Activated CD8-positive, alpha-beta T cell treated with anti-CD3 and anti-CD28 coated beads for 36 hours (primary cell): ENCODE results near the gene TMEM184B. TPM values are rescaled to one million over a fixed set of nuclear protein-coding genes. Genes with fewer than 3 reads are reported as not detected.

ENCODE experiments used
- ATAC-seq: fragments of 200-7000 bp; cut with Tn5 transposase; one replicate; pipeline ENCODE4 v1.10.0; 2021; ENCODE audit warnings: mild to moderate bottlenecking, moderate library complexity
- CTCF ChIA-PET: fragments of 350-600 bp; sonication (Branson Sonifier 250); formaldehyde crosslinking; loops from one replicate; lab custom pipeline; 2021; ENCODE audit warnings: antibody characterized with exemption; lab: Charles Lee
- POLR2A ChIA-PET: fragments of 350-600 bp; sonication (Branson Sonifier 250); formaldehyde crosslinking; loops from one replicate; lab custom pipeline; 2021; ENCODE audit warnings: antibody characterized with exemption; lab: Charles Lee
- DNase-seq: peaks from one replicate; pipeline ENCODE4 v3.0.0-alpha.2; 2020
- H3K27ac Mint-ChIP-seq: one replicate; pipeline ENCODE4 v1.8.0; 2021; ENCODE audit warnings: mild to moderate bottlenecking, mixed read lengths
- H3K27me3 Mint-ChIP-seq: one replicate; pipeline ENCODE4 v1.8.0; 2021; ENCODE audit warnings: mixed read lengths
- H3K36me3 Mint-ChIP-seq: one replicate; pipeline ENCODE4 v1.8.0; 2021; ENCODE audit warnings: low read depth, mixed read lengths
- H3K4me1 Mint-ChIP-seq: one replicate; pipeline ENCODE4 v1.8.0; 2021; ENCODE audit warnings: low read depth, mixed read lengths
- H3K4me3 Mint-ChIP-seq: one replicate; pipeline ENCODE4 v1.8.0; 2021; ENCODE audit warnings: mild to moderate bottlenecking, moderate library complexity, mixed read lengths
- H3K9me3 Mint-ChIP-seq: one replicate; pipeline ENCODE4 v1.8.0; 2021; ENCODE audit warnings: mixed read lengths
- intact Hi-C: fragments of 100-400 bp; cut with micrococcal nuclease; formaldehyde crosslinking; loops from one replicate; pipeline ENCODE4 v1.10.0; 2022
- total RNA-seq, 2 experiments: library from RNA; stranded (reverse); gene quantifications; one replicate each; pipeline ENCODE4 v1.2.3, GENCODE V29; 2021
- TF ChIP-seq, protein P1 (sequence below): fragments of 200-600 bp; IDR thresholded peaks from one replicate; pipeline ENCODE4 v1.8.0; 2022; ENCODE audit warnings: antibody characterized with exemption, mild to moderate bottlenecking

TMEM184B gene
- total RNA-seq, 2 experiments from 2014 or later: 15.7 to 16.8 TPM

DNA sequence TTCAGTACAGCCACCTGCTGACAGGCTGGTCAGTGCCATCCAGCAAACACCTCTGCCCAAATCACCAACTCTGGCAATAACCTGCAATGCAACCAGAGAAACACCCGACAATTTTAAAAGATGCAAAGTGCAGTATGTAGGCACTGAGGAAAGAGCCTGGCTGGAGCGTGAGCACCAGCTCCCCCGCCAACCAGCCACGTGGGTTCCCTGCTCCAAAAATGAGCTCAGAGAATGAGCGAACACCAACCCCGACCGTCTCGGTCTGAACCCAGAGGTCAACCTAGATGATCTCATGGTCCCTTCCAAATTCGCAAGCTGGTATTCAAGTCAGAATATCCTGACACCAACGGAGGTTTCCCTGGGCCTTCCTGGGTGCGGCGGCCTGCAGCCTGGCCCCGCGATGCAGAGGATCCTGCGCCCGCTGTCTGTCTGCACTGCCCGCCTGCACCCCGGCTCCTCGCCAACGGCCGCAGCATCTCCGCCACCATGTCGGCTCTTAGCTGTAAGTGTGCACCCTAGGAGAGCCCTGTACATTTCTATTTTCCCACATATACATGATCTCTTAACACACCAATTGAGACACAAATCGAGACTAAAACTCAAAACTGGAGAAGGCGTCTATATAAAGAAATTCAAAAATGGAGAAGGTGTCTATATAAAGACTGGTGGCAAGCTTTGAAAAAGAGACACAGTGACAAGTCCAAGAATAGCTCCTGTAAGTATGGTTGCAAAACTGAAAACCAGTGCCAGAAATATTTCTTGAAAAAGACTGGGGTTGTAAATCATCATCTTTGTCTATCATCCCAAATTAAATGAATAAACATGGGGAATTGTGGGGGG is 22.8 kb downstream of the TMEM184B start:
- no peaks in the 10 kb centered on the region for H3K27me3 Mint-ChIP-seq
- ChIA-PET POLR2A (interaction anchor here (0.9 kb wide), 1 partner anchor 49 kb away, joined by 3 read pairs; the partner anchor contains the start of gene MAFF), CTCF (interaction anchor here (0.9 to 1.7 kb wide), 3 partner anchors 16 to 198 kb away, joined by 3 to 9 read pairs (median 7); no protein-coding TSS in a partner anchor)
- ATAC-seq: no peak
- intact Hi-C loops: no loop called here
- TF ChIP-seq, protein P1, sequence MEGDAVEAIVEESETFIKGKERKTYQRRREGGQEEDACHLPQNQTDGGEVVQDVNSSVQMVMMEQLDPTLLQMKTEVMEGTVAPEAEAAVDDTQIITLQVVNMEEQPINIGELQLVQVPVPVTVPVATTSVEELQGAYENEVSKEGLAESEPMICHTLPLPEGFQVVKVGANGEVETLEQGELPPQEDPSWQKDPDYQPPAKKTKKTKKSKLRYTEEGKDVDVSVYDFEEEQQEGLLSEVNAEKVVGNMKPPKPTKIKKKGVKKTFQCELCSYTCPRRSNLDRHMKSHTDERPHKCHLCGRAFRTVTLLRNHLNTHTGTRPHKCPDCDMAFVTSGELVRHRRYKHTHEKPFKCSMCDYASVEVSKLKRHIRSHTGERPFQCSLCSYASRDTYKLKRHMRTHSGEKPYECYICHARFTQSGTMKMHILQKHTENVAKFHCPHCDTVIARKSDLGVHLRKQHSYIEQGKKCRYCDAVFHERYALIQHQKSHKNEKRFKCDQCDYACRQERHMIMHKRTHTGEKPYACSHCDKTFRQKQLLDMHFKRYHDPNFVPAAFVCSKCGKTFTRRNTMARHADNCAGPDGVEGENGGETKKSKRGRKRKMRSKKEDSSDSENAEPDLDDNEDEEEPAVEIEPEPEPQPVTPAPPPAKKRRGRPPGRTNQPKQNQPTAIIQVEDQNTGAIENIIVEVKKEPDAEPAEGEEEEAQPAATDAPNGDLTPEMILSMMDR: no peak
- H3K4me3 Mint-ChIP-seq: no peak overlapping the region
- no peaks in the 10 kb centered on the region for H3K4me1 Mint-ChIP-seq
- DNase-seq: no peak
- no peak overlapping the region for H3K27ac Mint-ChIP-seq
- peaks cover 2% of the 10 kb centered on the region for H3K36me3 Mint-ChIP-seq
- H3K9me3 Mint-ChIP-seq: no peaks in the 10 kb centered on the region

DNA sequence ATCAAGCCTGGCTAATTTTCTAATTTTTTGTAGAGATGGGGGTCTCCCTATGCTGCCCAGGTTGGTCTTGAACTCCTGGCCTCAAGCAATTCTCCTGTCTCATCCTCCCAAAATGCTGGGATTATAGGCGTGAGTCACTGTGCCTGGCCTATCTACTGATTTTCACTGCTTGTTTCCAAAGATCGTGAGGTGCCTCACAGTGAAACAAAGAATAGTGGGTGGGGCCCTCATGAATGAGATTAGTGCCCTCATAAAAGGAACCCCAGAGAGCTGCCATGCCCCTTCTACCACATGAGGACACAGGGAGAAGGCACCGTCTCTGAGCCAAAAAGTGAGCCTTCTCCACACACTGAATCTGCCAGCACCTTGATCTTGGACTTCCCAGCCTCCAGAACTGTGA is 23.5 kb downstream of the TMEM184B start:
- no peak for ATAC-seq
- ChIA-PET CTCF (interaction anchor here (1.5 to 1.7 kb wide), 2 partner anchors 19 to 197 kb away, joined by 7 to 9 read pairs; no protein-coding TSS in a partner anchor), POLR2A (no interaction called here)
- Mint-ChIP-seq H3K27me3 (no peaks in the 10 kb centered on the region), H3K4me3 (no peak overlapping the region), H3K4me1 (no peaks in the 10 kb centered on the region), H3K36me3 (peaks cover 2% of the 10 kb centered on the region), H3K9me3 (no peaks in the 10 kb centered on the region), H3K27ac (no peak overlapping the region)
- no peak for DNase-seq
- TF ChIP-seq, protein P1: no peak
- intact Hi-C loops: no loop called here

DNA sequence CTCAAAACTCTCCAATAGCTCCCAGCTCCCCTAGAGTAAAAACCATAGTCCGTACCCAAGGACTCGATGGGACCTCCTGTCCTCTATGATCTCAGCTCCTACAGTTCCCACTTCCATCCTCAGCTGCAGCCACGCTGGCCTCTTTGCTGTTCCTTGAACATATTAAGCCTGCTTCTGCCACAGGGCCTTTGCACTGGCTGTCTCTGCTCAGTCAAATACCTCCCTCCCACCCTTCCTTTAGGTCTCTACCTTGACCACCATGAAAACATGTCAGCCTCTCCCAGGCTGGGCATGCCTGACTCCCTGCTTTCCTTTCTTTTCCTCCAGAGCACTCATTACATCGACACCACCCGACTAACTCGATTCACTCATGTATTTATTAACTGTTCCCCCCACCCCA is 24.5 kb downstream of the TMEM184B start:
- DNase-seq (no peak), ATAC-seq (no peak)
- Mint-ChIP-seq H3K4me1 (no peaks in the 10 kb centered on the region), H3K27ac (no peak overlapping the region), H3K27me3 (no peaks in the 10 kb centered on the region), H3K9me3 (no peaks in the 10 kb centered on the region), H3K4me3 (no peak overlapping the region), H3K36me3 (peaks cover 2% of the 10 kb centered on the region)
- intact Hi-C loops: no loop called here
- POLR2A ChIA-PET: interaction anchor here (0.7 kb wide), 1 partner anchor 775 kb away, joined by 3 read pairs; no protein-coding TSS in a partner anchor
- CTCF ChIA-PET: no interaction called here
- TF ChIP-seq, protein P1: no peak

DNA sequence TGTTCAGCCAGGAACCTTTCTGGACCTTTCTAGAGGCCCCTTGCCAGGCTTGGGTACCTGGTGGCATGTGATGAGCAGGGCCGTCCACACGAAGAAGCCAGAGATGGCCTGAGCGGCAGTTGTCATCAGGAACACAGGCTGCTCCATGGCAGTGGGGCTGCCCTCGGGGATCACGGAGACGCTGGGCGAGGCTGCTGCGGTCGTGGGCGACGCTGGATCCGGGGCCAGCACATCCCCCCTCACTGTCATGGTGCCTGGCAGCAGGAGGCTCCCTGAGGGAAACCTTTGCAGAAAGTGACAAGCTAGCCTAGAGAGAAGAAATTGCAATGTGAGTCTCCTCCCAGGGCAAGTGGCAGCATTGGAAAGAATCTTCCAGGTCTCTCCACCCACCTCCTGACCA is 25.1 kb downstream of the TMEM184B start:
- intact Hi-C loops: no loop called here
- no peaks in the 10 kb centered on the region for H3K9me3 Mint-ChIP-seq
- POLR2A ChIA-PET: no interaction called here
- no peak for DNase-seq
- no peaks in the 10 kb centered on the region for H3K27me3 Mint-ChIP-seq
- peaks cover 2% of the 10 kb centered on the region for H3K36me3 Mint-ChIP-seq
- H3K4me3 Mint-ChIP-seq: no peak overlapping the region
- CTCF ChIA-PET: no interaction called here
- H3K4me1 Mint-ChIP-seq: no peaks in the 10 kb centered on the region
- H3K27ac Mint-ChIP-seq: no peak overlapping the region
- no peak for ATAC-seq
- TF ChIP-seq, protein P1: no peak

DNA sequence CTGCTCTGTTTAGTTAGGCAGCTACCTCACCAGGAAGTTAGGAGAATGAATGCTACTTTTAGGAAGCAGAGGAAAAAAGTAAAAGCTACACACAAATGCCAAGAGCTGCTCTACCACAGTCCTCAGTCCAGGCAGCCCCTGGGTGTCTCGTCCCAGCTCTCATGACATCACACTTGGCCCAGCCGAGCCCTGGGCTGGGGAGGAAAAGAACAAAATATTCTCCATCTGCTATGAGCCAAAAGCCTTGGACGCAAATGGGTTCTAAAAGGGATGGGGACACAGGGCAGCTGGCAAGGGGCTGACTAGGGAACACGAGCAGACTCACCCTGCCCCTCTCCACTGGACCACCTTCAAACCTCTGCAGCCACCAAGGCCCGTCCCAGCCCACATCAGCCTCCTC is 26.1 kb downstream of the TMEM184B start:
- Mint-ChIP-seq H3K4me3 (no peak overlapping the region), H3K36me3 (peaks cover 2% of the 10 kb centered on the region), H3K27me3 (no peaks in the 10 kb centered on the region), H3K27ac (no peak overlapping the region), H3K9me3 (no peaks in the 10 kb centered on the region), H3K4me1 (no peaks in the 10 kb centered on the region)
- CTCF ChIA-PET: no interaction called here
- ATAC-seq: no peak
- intact Hi-C loops: no loop called here
- POLR2A ChIA-PET: no interaction called here
- no peak for DNase-seq
- TF ChIP-seq, protein P1: no peak
